Transverse colon (tissue), 4 donors: ENCODE data around the gene ZNF513. TPM values are rescaled to one million over a fixed set of nuclear protein-coding genes. Genes with fewer than 3 reads are reported as not detected.

ENCODE experiments used
- DNase-seq: peaks from one replicate; pipeline ENCODE4 v3.0.0-alpha.2; 2019
- H3K27ac ChIP-seq, 4 donors: fragments of 200-600 bp; sonication (generic); 2 replicates each; pipeline ENCODE4 v1.5.1; 2016 to 2018; ENCODE audit warnings: inconsistent platforms in 4 of 4
- H3K27me3 ChIP-seq: fragments of 200-600 bp; sonication (generic); 2 replicates; pipeline ENCODE4 v1.5.1; 2017; ENCODE audit warnings: inconsistent platforms
- H3K36me3 ChIP-seq, 4 donors: fragments of 200-600 bp; sonication (generic); 2 replicates each; pipeline ENCODE4 v1.5.1; 2017 to 2019; ENCODE audit warnings: inconsistent platforms in 4 of 4
- H3K4me1 ChIP-seq, 4 donors: fragments of 200-600 bp; sonication (generic); 2 replicates each; pipeline ENCODE4 v1.5.1; 2017 to 2020; ENCODE audit warnings: inconsistent platforms in 4 of 4
- H3K4me3 ChIP-seq, 4 donors: fragments of 200-600 bp; sonication (generic); 1 replicate in 1 of 4; 2 replicates in 3 of 4; pipeline versions ENCODE4 v1.5.1 to v1.6.1; 2017 to 2019; ENCODE audit warnings: inconsistent platforms in 4 of 4
- H3K9me3 ChIP-seq, 2 donors: fragments of 200-600 bp; sonication (generic); 2 replicates each; pipeline ENCODE4 v1.5.1; 2017 to 2019; ENCODE audit warnings: inconsistent platforms in 2 of 2
- CTCF ChIP-seq, 5 experiments: fragments of 200-600 bp in 3 of 5; fragments of 450-650 bp in 2 of 5; sonication (generic) in 3 of 5; IDR thresholded peaks; 1 replicate in 2 of 5; 2 replicates in 3 of 5; pipeline ENCODE4 v1.5.1; 2016 to 2017; ENCODE audit warnings: antibody characterized with exemption in 5 of 5, inconsistent platforms in 3 of 5, mild to moderate bottlenecking in 2 of 5, moderate library complexity in 1 of 5
- EP300 ChIP-seq: sonication (generic); formaldehyde crosslinking; IDR thresholded peaks from one replicate; pipeline ENCODE4 v1.6.1; 2017; ENCODE audit warnings: antibody characterized with exemption, low read depth
- POLR2A ChIP-seq: fragments of 450-650 bp; IDR thresholded peaks from one replicate; pipeline ENCODE4 v1.6.1; 2016; ENCODE audit warnings: antibody characterized with exemption, mild to moderate bottlenecking, moderate library complexity
- POLR2AphosphoS5 ChIP-seq, 3 donors: sonication (generic); formaldehyde crosslinking; IDR thresholded peaks; one replicate each; pipeline ENCODE4 v1.6.1; 2016; ENCODE audit warnings: antibody characterized with exemption in 3 of 3
- WGBS, 2 donors: methylation state at CpG; one replicate each; pipeline ENCODE4 v1.1.5; 2018; ENCODE audit warnings: low coverage in 1 of 2; 5-methylcytosine and 5-hydroxymethylcytosine counted together
- in situ Hi-C, 4 donors: fragments of 200-750 bp; cut with MboI; loops; one replicate each; pipeline versions ENCODE4 v1.15.0 to v1.15.1; 2017; ENCODE audit warnings: low sequenced_read_pairs in 3 of 4, low pct_ligation_motif_present in 1 of 4, low pct_unique_long_range_greater_than_20kb in 1 of 4
- intact Hi-C: fragments of 100-400 bp; cut with DNase I; formaldehyde crosslinking; loops from one replicate; pipeline ENCODE4 v1.15.1; 2023; ENCODE audit warnings: low total_unique reads
- total RNA-seq, 4 donors: library from RNA; depleted of rRNA; stranded (reverse); fragments of >200 nt; gene quantifications; one replicate each; pipeline ENCODE4 v1.1.0, GENCODE V29; 2016

ZNF513 gene
- total RNA-seq, 4 donors from 2014 or later: 24.0 to 41.0 (median 32.6) TPM

GRCh38 chr2:27378809-27379290 lies 1.7 kb downstream of the ZNF513 start:
- intact Hi-C loops: no loop called here

GRCh38 chr2:27378096-27378808 lies 2.3 kb downstream of the ZNF513 start:
- H3K9me3 ChIP-seq: no peaks in the 10 kb centered on the region
- intact Hi-C loops (no loop called here), in situ Hi-C loops (no loop called here)
- 83% methylated on average over 29 of the region's 29 CpGs; no CpG with 5 or more reads in 1 of the 2 donors for WGBS, 2 donors
- no peaks in the 10 kb centered on the region for H3K27me3 ChIP-seq
- H3K4me1 ChIP-seq: peaks cover 8 to 25% (median 19%) of the 10 kb centered on the region in 4 donors
- H3K4me3 ChIP-seq: no peak overlapping the region
- H3K36me3 ChIP-seq: peaks cover 0 to 43% (median 21%) of the 10 kb centered on the region in 4 donors
- TF ChIP-seq POLR2A (no peak), POLR2AphosphoS5 (IDR thresholded peaks at IDR 0.05) (peak in 1 of 3 donors; percentile 34), EP300 (no peak)
- no peak for DNase-seq
- H3K27ac ChIP-seq: peak overlapping the region in 1 of 4 donors; percentile 93

More at GRCh38 chr2:27378809-27379290, 1.7 kb downstream of the ZNF513 start:
- TF ChIP-seq CTCF (IDR thresholded peaks at IDR 0.05) (no peak), POLR2A (no peak), EP300 (no peak), POLR2AphosphoS5 (IDR thresholded peaks at IDR 0.05) (no peak)
- peak overlapping the region; percentile 90 to 95 (median 94) for H3K27ac ChIP-seq
- H3K27me3 ChIP-seq: no peaks in the 10 kb centered on the region
- no peaks in the 10 kb centered on the region for H3K9me3 ChIP-seq
- H3K4me1 ChIP-seq: peaks cover 8 to 25% (median 19%) of the 10 kb centered on the region in 4 donors
- no peak for DNase-seq
- no peak overlapping the region for H3K4me3 ChIP-seq
- H3K36me3 ChIP-seq: peaks cover 0 to 43% (median 22%) of the 10 kb centered on the region in 4 donors
- 85% methylated on average over 9 of the region's 9 CpGs; no CpG with 5 or more reads in 1 of the 2 donors for WGBS, 2 donors
- in situ Hi-C loops: no loop called here

GRCh38 chr2:27377618-27378095 lies 2.9 kb downstream of the ZNF513 start:
- no peak overlapping the region for H3K4me3 ChIP-seq
- in situ Hi-C loops (no loop called here), intact Hi-C loops (no loop called here)
- H3K36me3 ChIP-seq: peaks cover 0 to 45% (median 20%) of the 10 kb centered on the region in 4 donors
- WGBS, 2 donors: 86% methylated on average over 15 of the region's 18 CpGs; no CpG with 5 or more reads in 1 of the 2 donors
- DNase-seq: no peak
- peaks cover 8 to 31% (median 20%) of the 10 kb centered on the region in 4 donors for H3K4me1 ChIP-seq
- no peaks in the 10 kb centered on the region for H3K9me3 ChIP-seq
- no peak overlapping the region for H3K27ac ChIP-seq
- H3K27me3 ChIP-seq: no peaks in the 10 kb centered on the region
- TF ChIP-seq CTCF (IDR thresholded peaks at IDR 0.05) (no peak), POLR2AphosphoS5 (IDR thresholded peaks at IDR 0.05) (peak in 1 of 3 donors; percentile 18), POLR2A (peak; percentile 4), EP300 (no peak)

- intact Hi-C loops: no loop called here
- no peak overlapping the region for H3K4me3 ChIP-seq
- TF ChIP-seq CTCF (IDR thresholded peaks at IDR 0.05) (no peak), EP300 (no peak), POLR2A (no peak), POLR2AphosphoS5 (IDR thresholded peaks at IDR 0.05) (no peak)
- in situ Hi-C loops: no loop called here
- DNase-seq: no peak
- no peaks in the 10 kb centered on the region for H3K9me3 ChIP-seq
- H3K27me3 ChIP-seq: no peaks in the 10 kb centered on the region
- 60 to 73% methylated on average over 1 to 10 of the region's 10 CpGs for WGBS, 2 donors
- no peak overlapping the region for H3K27ac ChIP-seq
- peaks cover 14 to 37% (median 25%) of the 10 kb centered on the region in 4 donors for H3K4me1 ChIP-seq
- H3K36me3 ChIP-seq: peaks cover 0 to 45% (median 20%) of the 10 kb centered on the region in 4 donors
Measured at GRCh38 chr2:27376866-27377617, 3.5 kb downstream of the ZNF513 start.
